Measurements from ENCODE around the gene BANF1. TPM values are rescaled to one million over a fixed set of nuclear protein-coding genes. Genes with fewer than 3 reads are reported as not detected.
A peak's percentile ranks its signal among the peaks of the same experiment; 100 is the strongest.

Gene BANF1
- total and polyA plus RNA-seq, 9 of the 15 experiments (the other 6 are each of a cell fraction or from before 2014, with no cell fraction given), result 108 to 651 (median 263) TPM

GRCh38 chr11:66008095-66008467 is 5.8 kb downstream of the BANF1 start:
- Histone ChIP-seq H3K79me2 (ENCODE audit: control insufficient read depth, insufficient read depth, low read length) (peaks cover 12% of the 10 kb centered on the region), H3K4me2 (ENCODE audit: insufficient read depth, low read length) (no peak overlapping the region), H3K36me3 (ENCODE audit: control insufficient read depth, insufficient read depth, low read length) (peaks cover 24% of the 10 kb centered on the region; the same call in 2 of the 3 replicates), H3K4me1 (replicated peaks in 1 of 2; ENCODE audit: control insufficient read depth in 2 of 2, insufficient read depth in 2 of 2, low read length in 2 of 2) (peaks cover 28 to 42% of the 10 kb centered on the region in 2 experiments), H2AFZ (ENCODE audit: low read depth, low read length) (no peak overlapping the region), H3K9me1 (ENCODE audit: control insufficient read depth, insufficient read depth, low read length) (no peaks in the 10 kb centered on the region), H4K20me1 (replicated peaks; ENCODE audit: control insufficient read depth, insufficient read depth, low read length) (no peaks in the 10 kb centered on the region), H3K27ac (ENCODE audit: extremely low read depth, low read depth, low read length) (no peak overlapping the region), H3K27me3 (ENCODE audit: control insufficient read depth in 2 of 2, insufficient read depth in 2 of 2, low read length in 2 of 2) (no peaks in the 10 kb centered on the region), H3K9me3 (replicated peaks; ENCODE audit: control insufficient read depth, insufficient read depth, low read depth, low read length) (no peaks in the 10 kb centered on the region), H3K9ac (ENCODE audit: insufficient read depth in 1 of 2, low read depth in 2 of 2, low read length in 2 of 2) (no peak overlapping the region; a peak in 1 of 4 replicates), H3K4me3 (no peak overlapping the region)
- ATAC-seq (no peak), FAIRE-seq (no peak), DNase-seq (ENCODE audit: extremely low read depth in 1 of 4, low spot score in 3 of 4) (no peak)
- no TSS peak for BruUV-seq (replicated peaks)
- WGBS (ENCODE audit: insufficient coverage, low coverage, missing lambda C conversion rate), result 44% methylated on average over 2 of the region's 2 CpGs
- in situ Hi-C loops (cut with MboI) (no loop called here), intact Hi-C loops (cut with micrococcal nuclease) (no loop called here)
- POLR2A ChIA-PET, result interaction anchor here (1.2 to 3.3 kb wide), 5 partner anchors 9 to 150 kb away, joined by 3 to 13 read pairs (median 6); partner anchors contain the start of gene CFL1
- CTCF ChIA-PET (ENCODE audit: low intra/inter-chr PET ratio), result no interaction called here
- no peak for TF ChIP-seq CHD2 (IDR thresholded peaks at IDR 0.05; ENCODE audit: low read depth, low read length)
- no peak for TF ChIP-seq E2F8 (IDR thresholded peaks at IDR 0.05; ENCODE audit: low read depth, partially characterized antibody)
- TF ChIP-seq HDGF (IDR thresholded peaks at IDR 0.05), result no peak
- TF ChIP-seq ZBTB1 (CRISPR knock-in tag; IDR thresholded peaks at IDR 0.05; ENCODE audit: borderline replicate concordance, low read depth), result no peak
- no peak for TF ChIP-seq SMC3 (conservative IDR thresholded peaks at IDR 0.05; ENCODE audit: insufficient read depth, low read depth, low read length)
- TF ChIP-seq ZFP30 (CRISPR knock-in tag; IDR thresholded peaks at IDR 0.05; ENCODE audit: borderline replicate concordance), result no peak
- TF ChIP-seq CBFB (CRISPR knock-in tag; IDR thresholded peaks at IDR 0.05), result no peak
- peak; percentile 78 to 86 for TF ChIP-seq KDM1A (IDR thresholded peaks at IDR 0.05)
- no peak for TF ChIP-seq HINFP (tag; conservative IDR thresholded peaks at IDR 0.05; ENCODE audit: low read depth)
- no peak for TF ChIP-seq DNMT1 (IDR thresholded peaks at IDR 0.05)
- TF ChIP-seq ZNF668 (CRISPR knock-in tag; IDR thresholded peaks at IDR 0.05), result no peak
- peak; percentile 82 for TF ChIP-seq ZFP36 (IDR thresholded peaks at IDR 0.05; ENCODE audit: low read depth, low read length, partially characterized antibody)
- no peak for TF ChIP-seq AFF1 (IDR thresholded peaks at IDR 0.05; ENCODE audit: low read depth in 1 of 2, partially characterized antibody in 2 of 2)
- TF ChIP-seq CCNT2 (IDR thresholded peaks at IDR 0.05; ENCODE audit: borderline replicate concordance, extremely low read depth, insufficient read length, low read depth, low read length), result no peak
- no peak for TF ChIP-seq FUS (optimal IDR thresholded peaks at IDR 0.05; ENCODE audit: low read depth, low read length)
